Right atrium auricular region (tissue), 2 donors: Measurements from ENCODE around the gene SYNGR4. TPM values are rescaled to one million over a fixed set of nuclear protein-coding genes. Genes with fewer than 3 reads are reported as not detected.

Source experiments
- DNase-seq: peaks from one replicate; pipeline ENCODE4 v3.0.0-alpha.2; 2019; ENCODE audit warnings: low spot score
- H3K27ac ChIP-seq, 2 donors: fragments of 200-600 bp; sonication (generic); 1 replicate in 1 of 2; 2 replicates in 1 of 2; pipeline ENCODE4 v1.5.1; 2016 to 2019
- H3K27me3 ChIP-seq, 2 donors: fragments of 200-600 bp; sonication (generic); one replicate each; pipeline versions ENCODE4 v1.5.1 to v1.6.0; 2017 to 2019
- H3K36me3 ChIP-seq: fragments of 200-600 bp; sonication (generic); one replicate; pipeline ENCODE4 v1.5.1; 2016
- H3K4me1 ChIP-seq, 2 donors: fragments of 200-600 bp; sonication (generic); one replicate each; pipeline versions ENCODE4 v1.5.1 to v1.6.0; 2017 to 2019
- H3K4me3 ChIP-seq, 2 donors: fragments of 200-600 bp; sonication (generic); 1 replicate in 1 of 2; 2 replicates in 1 of 2; pipeline ENCODE4 v1.5.1; 2017 to 2019; ENCODE audit warnings: mild to moderate bottlenecking in 1 of 2, moderate library complexity in 1 of 2
- H3K9me3 ChIP-seq, 2 donors: fragments of 200-600 bp; sonication (generic); one replicate each; pipeline ENCODE4 v1.5.1; 2019
- CTCF ChIP-seq, 2 donors: fragments of 200-600 bp; sonication (generic); IDR thresholded peaks; one replicate each; pipeline ENCODE4 v1.5.1; 2019; ENCODE audit warnings: antibody characterized with exemption in 2 of 2
- total RNA-seq, 2 donors: library from RNA; depleted of rRNA; stranded (reverse); fragments of >200 nt; gene quantifications; one replicate each; pipeline ENCODE4 v1.1.0, GENCODE V29; 2016

Gene SYNGR4
- total RNA-seq, 2 donors from 2014 or later: not detected

GRCh38 chr19:48417421-48417820 lies 53.3 kb downstream of the SYNGR4 start:
- H3K36me3 ChIP-seq: no peaks in the 10 kb centered on the region

GRCh38 chr19:48418317-48419064 lies 54.3 kb downstream of the SYNGR4 start:
- no peak overlapping the region for H3K27ac ChIP-seq
- DNase-seq: no peak
- H3K9me3 ChIP-seq: no peaks in the 10 kb centered on the region
- no peaks in the 10 kb centered on the region for H3K36me3 ChIP-seq
- no peak for TF ChIP-seq CTCF (IDR thresholded peaks at IDR 0.05)
- H3K27me3 ChIP-seq: no peaks in the 10 kb centered on the region
- H3K4me1 ChIP-seq: peaks cover 0 to 23% of the 10 kb centered on the region in 2 donors
- H3K4me3 ChIP-seq: no peak overlapping the region

More at GRCh38 chr19:48417421-48417820, 53.3 kb downstream of the SYNGR4 start:
- Histone ChIP-seq H3K27ac (no peak overlapping the region), H3K9me3 (no peaks in the 10 kb centered on the region), H3K4me1 (peaks cover 0 to 23% of the 10 kb centered on the region in 2 donors), H3K27me3 (no peaks in the 10 kb centered on the region), H3K4me3 (no peak overlapping the region)
- no peak for TF ChIP-seq CTCF (IDR thresholded peaks at IDR 0.05)
- no peak for DNase-seq

- H3K4me3 ChIP-seq: no peak overlapping the region
- peaks cover 0 to 20% of the 10 kb centered on the region in 2 donors for H3K4me1 ChIP-seq
- no peak for DNase-seq
- H3K36me3 ChIP-seq: no peaks in the 10 kb centered on the region
- no peak for TF ChIP-seq CTCF (IDR thresholded peaks at IDR 0.05)
- no peaks in the 10 kb centered on the region for H3K27me3 ChIP-seq
- no peaks in the 10 kb centered on the region for H3K9me3 ChIP-seq
- H3K27ac ChIP-seq: no peak overlapping the region
Observed at GRCh38 chr19:48419158-48419920, 55.2 kb downstream of the SYNGR4 start.

GRCh38 chr19:48421548-48421947 lies 57.4 kb downstream of the SYNGR4 start:
- Histone ChIP-seq H3K9me3 (no peaks in the 10 kb centered on the region), H3K4me1 (peaks cover 0 to 5% of the 10 kb centered on the region in 2 donors), H3K4me3 (no peak overlapping the region), H3K36me3 (no peaks in the 10 kb centered on the region), H3K27me3 (no peaks in the 10 kb centered on the region), H3K27ac (no peak overlapping the region)
- TF ChIP-seq CTCF (IDR thresholded peaks at IDR 0.05): no peak
- no peak for DNase-seq

- Histone ChIP-seq H3K27me3 (no peaks in the 10 kb centered on the region), H3K4me1 (no peaks in the 10 kb centered on the region), H3K36me3 (no peaks in the 10 kb centered on the region), H3K9me3 (no peaks in the 10 kb centered on the region), H3K27ac (no peak overlapping the region), H3K4me3 (no peak overlapping the region)
- no peak for TF ChIP-seq CTCF (IDR thresholded peaks at IDR 0.05)
- no peak for DNase-seq
Observed at GRCh38 chr19:48424694-48425219, 60.6 kb downstream of the SYNGR4 start.

Other genes starting within 250 kb of the SYNGR4 start
- gene LIG1, start 194.0 kb upstream of the SYNGR4 start, total RNA-seq: 1 to 10 TPM; 3.1 to 4.2 TPM
- gene ZSWIM9, start 193.7 kb upstream of the SYNGR4 start, total RNA-seq: 1 to 10 TPM; 1.5 to 2.8 TPM
- gene CARD8, start 108.5 kb upstream of the SYNGR4 start, total RNA-seq: 10 to 100 TPM; 19.7 to 21.2 TPM
- under 1 TPM; 0.24 to 0.33 TPM for gene ZNF114, start 94.3 kb upstream of the SYNGR4 start, total RNA-seq
- 10 to 100 TPM; 16.9 to 95.9 TPM for gene EMP3, start 38.8 kb upstream of the SYNGR4 start, total RNA-seq
- gene TMEM143, start 427 bp upstream of the SYNGR4 start, total RNA-seq: 10 to 100 TPM; 20.4 to 43.8 TPM
- 10 to 100 TPM; 74.1 to 82.0 TPM for gene KDELR1, start 27.2 kb downstream of the SYNGR4 start, total RNA-seq
- under 1 TPM; 0.31 to 0.33 TPM for gene GRIN2D, start 29.3 kb downstream of the SYNGR4 start, total RNA-seq
- gene GRWD1, start 81.6 kb downstream of the SYNGR4 start, total RNA-seq: 10 to 100 TPM; 10.8 to 19.8 TPM
- gene KCNJ14, start 91.2 kb downstream of the SYNGR4 start, total RNA-seq: under 1 TPM; 0.26 to 0.31 TPM
- 10 to 100 TPM; 13.3 to 22.5 TPM for gene CYTH2, start 105.0 kb downstream of the SYNGR4 start, total RNA-seq
- 1 to 10 TPM; 1.3 to 1.6 TPM for gene LMTK3, start 147.5 kb downstream of the SYNGR4 start, total RNA-seq
- not detected for gene SULT2B1, start 187.8 kb downstream of the SYNGR4 start, total RNA-seq
- gene SPACA4, start 242.4 kb downstream of the SYNGR4 start, total RNA-seq: not detected